GM12891 (cell line): ENCODE measurements around the gene GPR84.

Experiments
- POLR2AphosphoS5 ChIP-seq: IDR thresholded peaks from 2 replicates; pipeline ENCODE4 v1.6.1; 2011; ENCODE audit warnings: low read depth, low read length, control low read depth
- POU2F2 ChIP-seq: IDR thresholded peaks from 2 replicates; pipeline ENCODE4 v1.6.1; 2011; ENCODE audit warnings: low read depth, mild to moderate bottlenecking, control low read depth, low read length, moderate library complexity

DNA sequence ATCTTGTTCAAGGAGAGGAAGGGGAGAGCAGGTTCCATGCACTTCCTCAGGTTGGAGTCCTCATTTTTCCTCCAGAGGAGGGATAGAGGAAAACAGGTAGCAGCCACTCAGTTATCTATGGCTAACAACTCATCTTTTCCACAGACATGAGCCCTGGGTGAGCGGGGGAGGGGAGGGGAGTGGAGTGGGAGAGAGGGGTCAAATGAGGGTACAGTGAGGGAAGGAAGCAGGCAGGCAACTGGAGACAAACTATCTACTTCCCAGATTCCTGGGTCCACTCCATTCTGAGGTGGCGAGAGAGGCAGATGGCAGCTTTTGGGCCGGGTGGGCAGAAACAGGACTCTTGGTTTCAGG, 22.8 kb upstream of the GPR84 start:
- no peak for TF ChIP-seq POU2F2
- TF ChIP-seq POLR2AphosphoS5, result no peak
